Measurements from ENCODE around the gene ZDHHC1.
"Not testable (repeated sequence)": the region's sequence is repeated elsewhere in the genome, so short reads cannot be mapped to it uniquely, and the experiment has no call there.

The ZDHHC1 gene

GRCh38 chr16:67361038-67361437 lies 55.2 kb downstream of the ZDHHC1 start:
- no peak for DNase-seq (ENCODE audit: low read depth, low spot score)

- not testable (repeated sequence) for DNase-seq (ENCODE audit: low read depth, low spot score)
Measured at GRCh38 chr16:67359540-67360269, 56.6 kb downstream of the ZDHHC1 start.

GRCh38 chr16:67357561-67357960 lies 58.7 kb downstream of the ZDHHC1 start:
- no peak for DNase-seq (ENCODE audit: low read depth, low spot score)

GRCh38 chr16:67356396-67356795 lies 59.9 kb downstream of the ZDHHC1 start:
- DNase-seq (ENCODE audit: low read depth, low spot score), result no peak

GRCh38 chr16:67352463-67352862 lies 63.8 kb downstream of the ZDHHC1 start:
- DNase-seq (ENCODE audit: low read depth, low spot score), result not testable (repeated sequence)

- no peak for DNase-seq (ENCODE audit: low read depth, low spot score)
Measured at GRCh38 chr16:67350324-67350723, 66.0 kb downstream of the ZDHHC1 start.

- DNase-seq (ENCODE audit: low read depth, low spot score), result no peak
Measured at GRCh38 chr16:67349172-67349571, 67.1 kb downstream of the ZDHHC1 start.

- DNase-seq (ENCODE audit: low read depth, low spot score), result no peak
Measured at GRCh38 chr16:67346341-67346740, 69.9 kb downstream of the ZDHHC1 start.

- DNase-seq (ENCODE audit: low read depth, low spot score), result no peak
Measured at GRCh38 chr16:67345401-67345800, 70.9 kb downstream of the ZDHHC1 start.

Data from brain pericyte (primary cell).